GM12865 (cell line): ENCODE results near the gene WDFY3.

Experiments
- DNase-seq: peaks from one replicate; pipeline ENCODE4 v3.0.0; 2010; ENCODE audit warnings: low read depth
- H3K4me3 ChIP-seq: 2 replicates; pipeline ENCODE4 v1.5.1; 2011; ENCODE audit warnings: mild to moderate bottlenecking, low read depth, low read length, control low read depth
- CTCF ChIP-seq: IDR thresholded peaks from 2 replicates; pipeline ENCODE4 v1.5.1; 2011; ENCODE audit warnings: low read length, control low read depth, low read depth, inconsistent platforms; ENCODE audit not compliant: insufficient read depth; ENCODE audit errors: missing control alignments

The WDFY3 gene

GRCh38 chr4:84634961-84635360 is 331.5 kb downstream of the WDFY3 start:
- DNase-seq, result no peak
- no peak for TF ChIP-seq CTCF
- no peak overlapping the region for H3K4me3 ChIP-seq

DNA sequence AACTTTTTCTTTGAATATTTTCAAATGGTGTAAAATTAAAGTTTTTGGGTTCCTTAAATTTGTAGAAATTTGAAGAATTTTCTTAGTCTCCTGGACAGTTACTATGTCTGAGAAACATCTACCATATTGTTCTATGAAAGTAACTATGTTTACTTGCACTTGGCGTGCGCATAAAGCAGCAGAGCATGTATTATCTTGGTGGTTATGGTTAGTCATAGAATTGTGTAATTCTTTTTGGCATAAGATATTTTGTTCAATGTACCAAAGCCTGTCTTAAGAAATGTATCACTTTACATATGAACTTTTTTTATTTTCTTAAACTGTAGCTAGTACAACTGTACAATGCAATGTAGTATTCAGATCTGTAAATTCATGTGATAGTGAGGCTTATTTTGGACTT is 334.4 kb downstream of the WDFY3 start:
- DNase-seq, result no peak
- no peak overlapping the region for H3K4me3 ChIP-seq
- no peak for TF ChIP-seq CTCF

DNA sequence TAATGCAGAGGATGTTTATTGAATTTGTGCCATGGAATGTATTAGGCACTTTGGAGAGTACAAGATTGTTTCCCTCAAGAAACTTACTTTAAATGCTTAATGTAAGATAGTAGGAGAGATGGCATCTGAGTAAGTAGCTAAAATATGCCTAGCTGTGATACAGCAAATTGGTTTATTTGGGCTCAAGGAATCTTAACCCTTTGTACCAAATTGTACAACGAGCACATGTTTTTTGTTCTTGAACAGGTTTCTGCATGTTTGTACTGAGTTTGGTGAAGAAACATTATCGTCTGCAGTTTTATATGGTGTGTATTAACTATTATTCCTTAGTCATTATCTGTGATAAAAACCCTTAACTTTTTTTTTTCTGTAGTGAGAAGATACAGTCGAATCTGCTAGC is 334.9 kb downstream of the WDFY3 start:
- no peak overlapping the region for H3K4me3 ChIP-seq
- no peak for DNase-seq
- no peak for TF ChIP-seq CTCF

- H3K4me3 ChIP-seq, result no peak overlapping the region
- no peak for TF ChIP-seq CTCF
- DNase-seq, result no peak
Measured at GRCh38 chr4:84626673-84627072, 339.8 kb downstream of the WDFY3 start.

- no peak for DNase-seq
- H3K4me3 ChIP-seq, result no peak overlapping the region
- TF ChIP-seq CTCF, result no peak
Measured at GRCh38 chr4:84623661-84624060, 342.8 kb downstream of the WDFY3 start.

DNA sequence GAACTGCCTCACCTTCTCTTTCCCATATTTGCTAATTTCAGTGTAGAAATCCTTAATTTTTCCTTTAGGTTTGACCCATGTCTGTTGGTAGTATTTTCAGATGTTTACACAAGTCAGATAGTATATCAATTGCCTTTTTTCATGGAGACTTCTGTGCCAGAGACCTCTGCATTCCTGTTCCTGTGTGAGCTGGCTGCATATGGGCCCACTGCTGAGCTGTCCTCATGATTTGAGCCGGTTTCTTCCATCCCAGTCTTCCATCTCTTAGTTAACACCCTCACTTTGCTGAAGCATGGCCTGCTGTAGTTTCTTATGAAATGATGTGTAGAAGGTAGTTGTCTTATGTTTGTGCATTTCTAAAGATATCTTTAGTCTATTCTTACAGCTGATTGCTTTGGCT is 343.5 kb downstream of the WDFY3 start:
- no peak for TF ChIP-seq CTCF
- no peak for DNase-seq
- no peak overlapping the region for H3K4me3 ChIP-seq
